ENCODE measurements around the gene ZIC1. TPM values are rescaled to one million over a fixed set of nuclear protein-coding genes. Genes with fewer than 3 reads are reported as not detected.

The ZIC1 gene
- 112 TPM for polyA plus RNA-seq (2013, experiment 1 of 2; ENCODE audit: insufficient read length)
- 119 TPM for polyA plus RNA-seq (2013, experiment 2 of 2; ENCODE audit: insufficient read length)

DNA sequence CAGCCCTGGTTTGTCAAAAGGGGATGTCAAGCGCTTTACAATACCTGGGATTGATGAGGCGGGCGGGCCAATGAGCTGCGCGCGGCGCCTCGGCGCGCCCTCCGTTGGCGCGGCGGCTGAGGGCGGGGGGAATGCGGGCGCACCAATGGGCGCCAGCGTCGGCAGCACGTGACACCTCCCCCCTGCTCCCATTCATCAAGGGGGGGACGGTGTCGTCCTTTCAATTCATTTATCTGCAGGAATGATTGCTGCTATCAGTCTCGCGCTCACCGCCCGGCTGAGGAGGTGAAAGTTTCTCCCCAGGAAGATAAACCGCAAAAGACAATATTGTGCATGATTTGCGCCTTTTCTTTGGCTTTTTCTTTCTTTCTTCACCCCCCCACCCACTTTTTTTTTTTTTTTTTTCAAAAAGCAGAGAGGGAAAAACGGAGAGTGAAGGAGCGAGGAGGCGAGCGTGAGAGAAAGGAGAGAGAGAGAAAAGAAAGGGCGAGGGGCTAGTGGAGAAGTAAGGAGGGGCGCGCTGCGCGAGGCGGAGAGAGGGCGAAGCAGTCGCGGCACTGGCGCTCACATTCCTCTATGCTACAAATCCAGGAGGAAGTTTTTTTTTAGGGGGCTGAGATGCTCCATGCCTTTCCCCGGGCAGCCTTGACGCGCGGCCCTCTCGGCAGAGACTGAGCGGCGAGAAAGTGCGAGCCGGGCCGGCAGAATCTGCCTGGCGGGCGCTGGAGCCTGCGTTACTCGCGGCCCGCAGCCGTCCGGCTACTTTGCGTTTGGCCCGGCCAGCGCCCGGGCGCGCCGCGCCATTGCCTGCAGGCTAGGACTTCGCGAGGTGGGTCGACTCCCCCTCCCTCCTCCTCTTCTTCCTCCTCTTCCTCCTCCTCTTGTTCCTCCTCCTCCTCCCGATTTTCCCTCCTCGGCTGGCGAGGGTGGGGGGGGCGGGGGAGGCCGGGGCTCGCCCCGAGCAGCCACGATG, at the start of gene ZIC1:
TSS of gene ZIC1 (plus strand) at position 223 of the 973 bp plus-strand sequence. CDS start at position 971, 748 bp downstream.
- peak; percentile 98 for DNase-seq

DNA sequence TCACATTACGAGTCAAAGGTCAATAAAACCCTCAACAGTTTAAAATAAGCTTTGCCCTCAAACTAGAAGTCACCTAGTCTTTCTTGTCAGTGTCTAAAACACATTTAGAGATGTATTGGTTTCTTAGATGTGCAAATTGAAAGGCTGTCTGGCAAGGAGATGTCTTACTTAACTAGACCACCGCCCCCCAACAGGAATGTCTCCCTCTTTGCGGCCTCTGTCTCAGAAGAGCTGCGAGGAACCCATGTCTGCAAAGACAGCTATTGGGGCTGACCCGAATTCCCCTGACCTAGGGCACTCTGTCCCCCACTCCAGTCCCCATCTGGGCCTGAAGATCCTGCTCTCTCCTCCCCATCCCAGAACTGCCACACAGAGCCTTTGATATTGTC, 49.1 kb upstream of the ZIC1 start:
- DNase-seq: no peak

GRCh38 chr3:147360646-147361453, 48.3 kb upstream of the ZIC1 start:
- no peak for DNase-seq

DNA sequence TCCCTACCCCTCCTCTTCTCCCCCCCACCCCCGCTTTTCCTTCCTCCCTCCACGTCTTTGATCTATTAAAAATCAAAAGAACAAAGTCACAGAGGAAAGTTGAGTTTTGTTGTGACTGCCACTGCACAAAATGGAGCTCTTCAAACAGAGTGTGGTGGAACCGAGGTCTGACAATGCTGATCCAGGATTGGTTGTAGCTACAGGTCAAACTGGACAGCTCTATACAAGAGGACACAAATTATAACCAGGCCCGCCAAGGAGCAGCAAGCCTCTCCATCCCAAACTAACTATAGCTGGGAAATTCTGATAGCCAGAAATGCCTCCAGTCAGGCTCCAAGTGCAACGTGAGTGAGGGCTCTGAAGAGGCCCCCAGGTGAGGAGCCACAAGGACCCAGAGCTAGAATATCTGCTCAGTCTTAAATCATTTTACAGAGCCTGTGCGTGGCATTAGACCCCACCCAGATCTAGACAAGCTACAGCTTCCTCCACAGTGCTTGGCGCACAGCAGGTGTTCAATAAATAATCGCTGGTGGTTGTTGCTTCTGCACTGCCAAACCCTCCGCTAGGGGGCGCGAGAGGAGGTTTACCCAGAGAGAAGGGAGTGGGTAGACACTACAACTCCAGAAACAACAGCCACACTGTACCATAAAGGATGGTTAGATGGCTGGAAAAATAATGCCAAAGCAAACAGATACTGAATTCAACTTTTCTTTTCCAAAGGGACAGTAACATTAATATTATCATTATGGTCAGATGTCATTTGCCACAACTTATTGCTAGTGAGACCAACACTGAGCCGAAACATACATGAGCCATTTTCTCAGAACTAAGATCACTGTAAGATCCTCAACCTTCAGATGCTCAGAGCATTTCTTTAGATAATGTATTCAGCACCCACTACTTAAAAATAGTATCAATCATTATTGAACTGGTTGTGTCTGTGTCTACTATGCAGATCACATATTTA, 47.4 kb upstream of the ZIC1 start:
- peak; percentile 49 for DNase-seq

GRCh38 chr3:147364771-147365170, 44.4 kb upstream of the ZIC1 start:
- DNase-seq: no peak

GRCh38 chr3:147365196-147366115, 43.7 kb upstream of the ZIC1 start:
- DNase-seq: no peak

GRCh38 chr3:147367676-147368075, 41.5 kb upstream of the ZIC1 start:
- DNase-seq: no peak

DNA sequence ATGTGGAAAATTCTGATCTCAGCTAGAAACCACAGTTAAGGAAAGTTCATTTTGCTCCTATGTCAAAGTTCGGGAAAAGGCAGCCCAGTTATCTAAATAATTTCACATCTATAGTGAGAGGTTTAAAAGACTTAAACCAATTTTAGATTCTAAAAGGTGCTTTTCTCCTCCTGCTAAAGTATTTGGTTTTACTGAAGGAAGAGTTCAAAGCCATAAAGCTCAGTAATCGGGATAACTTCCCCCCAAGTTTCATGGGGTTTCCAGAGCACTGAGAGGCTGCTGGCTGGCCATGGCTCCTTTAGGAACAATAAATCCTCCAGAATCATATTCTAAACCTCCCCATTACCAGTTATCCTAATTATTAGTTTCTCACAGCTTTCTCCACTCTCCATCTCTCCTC, 41.0 kb upstream of the ZIC1 start:
- DNase-seq: no peak

DNA sequence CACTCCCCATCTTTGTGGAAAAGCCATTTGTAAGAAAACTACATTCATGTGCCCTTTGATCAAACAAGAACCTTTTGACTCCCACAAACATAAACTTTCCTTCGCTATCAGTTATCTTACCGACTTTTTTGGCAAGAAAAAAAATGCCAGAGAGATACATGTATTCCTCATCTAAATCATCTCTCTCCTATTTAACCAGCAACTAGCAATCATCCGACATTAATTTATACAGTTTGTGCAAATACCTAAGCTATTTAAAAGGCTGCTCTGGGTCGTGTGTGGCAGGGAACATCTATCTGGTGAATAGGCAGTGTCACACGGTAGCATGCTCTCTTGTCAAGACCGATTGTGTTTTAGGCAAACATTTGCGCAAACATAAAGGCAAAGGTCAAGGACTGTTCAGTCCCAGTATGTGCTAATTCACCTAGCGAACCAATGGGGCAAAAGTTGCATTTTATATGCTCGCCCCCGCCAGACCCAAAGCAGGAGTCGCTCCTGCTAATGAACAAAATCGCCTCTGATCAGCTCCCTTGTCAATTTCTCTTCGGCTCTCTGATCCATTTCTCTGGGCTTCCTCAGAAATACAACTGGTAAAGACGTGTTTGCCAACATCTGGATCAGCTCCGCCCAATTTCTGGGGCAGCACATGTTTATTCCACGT, 40.5 kb upstream of the ZIC1 start:
- no peak for DNase-seq

DNA sequence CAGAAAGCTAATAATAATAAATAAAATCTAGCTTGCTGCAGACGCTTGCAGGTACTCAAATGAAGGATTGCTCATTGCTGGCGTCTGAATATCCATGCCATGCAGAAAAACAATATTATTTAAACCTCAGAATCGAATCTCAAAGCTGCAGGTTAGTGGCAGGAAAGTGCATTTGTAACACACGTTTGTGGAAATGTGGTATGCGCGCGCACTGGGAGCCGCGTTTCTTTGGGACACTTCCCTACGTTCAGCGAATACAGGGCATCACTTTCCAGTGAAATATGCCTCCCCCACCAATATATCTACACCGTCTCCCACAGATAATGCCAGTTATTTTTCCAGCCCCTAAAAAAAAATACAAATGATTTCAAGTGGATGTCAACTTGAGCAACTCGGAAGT, 39.9 kb upstream of the ZIC1 start:
- peak; percentile 12 for DNase-seq

DNA sequence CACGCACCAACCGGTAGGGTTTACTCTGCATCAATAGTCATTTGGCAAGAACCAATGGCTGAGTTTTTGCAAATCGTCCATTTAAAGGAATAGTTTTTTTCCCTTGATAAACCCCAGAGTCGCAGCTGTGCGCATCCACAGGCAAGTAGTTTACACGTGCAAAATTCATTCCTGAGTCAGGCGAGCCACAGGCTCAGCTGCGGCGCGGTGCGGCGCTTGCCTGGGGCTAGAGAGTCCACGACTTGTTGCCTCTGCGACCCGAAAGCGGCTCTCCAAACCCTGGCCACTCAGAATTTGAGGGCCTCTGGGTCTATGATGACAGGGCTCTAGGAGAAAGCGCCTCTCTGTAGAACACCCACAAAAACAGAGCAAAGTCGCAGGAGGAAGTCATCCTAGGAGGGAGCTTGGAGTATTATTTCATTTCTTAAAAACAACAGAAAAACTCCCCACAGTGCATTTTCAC, 39.5 kb upstream of the ZIC1 start:
- DNase-seq: peak; percentile 55

DNA sequence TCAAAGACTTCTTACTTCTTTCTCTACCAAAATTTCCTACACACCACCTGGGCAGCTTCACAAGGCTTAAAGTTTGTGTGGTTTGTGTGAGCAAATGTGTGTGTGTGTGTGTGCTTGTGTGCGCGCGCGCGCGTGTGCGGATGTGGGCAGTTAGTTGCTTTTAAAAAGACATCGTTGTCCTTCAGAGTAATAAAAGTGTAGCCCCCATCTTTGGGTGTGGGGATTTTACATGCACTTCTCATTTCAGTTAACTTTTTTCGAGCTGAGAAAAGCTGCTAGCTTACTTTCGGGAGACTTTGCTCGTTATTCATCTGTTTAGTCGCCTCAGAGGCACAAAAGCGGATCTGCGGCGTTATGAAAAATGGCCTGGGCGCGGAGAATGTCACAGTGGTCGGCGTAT, 38.8 kb upstream of the ZIC1 start:
- peak; percentile 44 for DNase-seq

DNA sequence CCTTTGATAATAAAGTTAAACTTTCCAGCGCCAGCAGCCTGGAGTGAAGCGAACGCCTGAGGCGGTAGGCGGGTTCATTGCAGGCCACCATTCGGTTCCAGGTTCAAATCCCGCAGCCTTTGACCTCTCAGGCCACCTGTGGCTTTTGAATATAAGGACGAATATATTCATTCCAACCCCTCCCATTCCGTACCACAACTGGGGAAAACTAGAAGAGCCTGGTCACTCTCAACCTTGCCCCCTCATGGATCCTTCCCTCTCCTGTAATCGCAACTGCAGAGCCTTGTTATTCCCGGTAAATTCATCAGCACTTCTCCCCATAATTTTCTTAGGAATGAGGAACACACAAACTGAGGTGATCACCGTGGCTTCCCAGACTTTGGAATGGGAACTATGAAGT, 38.0 kb upstream of the ZIC1 start:
- no peak for DNase-seq

- DNase-seq: no peak
Measured at GRCh38 chr3:147371771-147372340, 37.3 kb upstream of the ZIC1 start.

GRCh38 chr3:147372525-147373027, 36.6 kb upstream of the ZIC1 start:
- no peak for DNase-seq

- DNase-seq: no peak
Measured at GRCh38 chr3:147373301-147373700, 35.9 kb upstream of the ZIC1 start.

DNA sequence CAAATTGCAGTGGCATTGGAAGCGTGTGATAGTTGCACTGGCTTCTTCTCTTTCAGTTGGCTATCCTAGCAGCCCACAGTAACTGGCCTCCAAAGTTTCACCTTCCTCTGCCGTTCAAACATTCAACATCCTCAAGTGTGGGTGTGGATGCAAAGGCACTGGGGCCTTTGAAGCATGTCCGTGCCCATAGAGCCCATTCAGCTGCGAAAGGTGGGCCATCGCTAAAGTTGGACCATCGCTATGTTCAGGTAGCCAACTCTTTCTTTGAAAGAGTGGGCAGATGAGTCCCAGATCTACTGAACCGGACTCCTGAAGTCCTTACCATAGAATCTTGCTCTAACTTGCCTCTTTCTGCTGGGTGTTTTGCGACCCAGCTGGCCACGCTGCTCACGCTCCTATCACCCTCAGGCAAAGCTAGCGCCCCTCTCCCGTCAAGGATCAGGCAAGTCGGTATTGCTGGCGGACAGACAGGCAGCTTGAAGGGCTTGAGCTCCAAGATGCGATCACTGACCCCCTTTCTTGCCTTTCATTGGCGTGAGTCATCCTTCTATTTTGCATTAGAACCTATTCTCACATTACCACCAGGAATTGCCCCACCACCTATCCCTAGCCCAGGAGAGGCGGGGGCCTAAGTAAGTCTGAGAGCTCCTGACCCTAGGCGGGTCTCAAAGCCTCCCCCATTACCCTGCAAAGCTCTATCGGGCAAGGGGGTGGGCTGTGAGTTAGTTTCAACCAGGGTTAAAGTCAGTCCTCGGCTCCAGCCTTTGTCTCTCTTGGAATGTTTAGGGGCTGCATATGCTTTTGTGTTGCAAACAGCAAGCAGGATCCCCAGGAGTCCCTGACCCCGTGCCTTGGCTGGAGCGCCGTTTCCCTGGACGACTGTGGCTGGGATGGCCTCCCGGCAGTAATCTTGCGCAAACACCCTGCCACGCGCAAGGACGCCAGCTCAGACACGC, 31.5 kb upstream of the ZIC1 start:
- no peak for DNase-seq

- no peak for DNase-seq
Measured at GRCh38 chr3:147379651-147380050, 29.5 kb upstream of the ZIC1 start.

All from fibroblast of skin of scalp (primary cell).